ENCODE measurements around the gene SOX1. TPM values are rescaled to one million over a fixed set of nuclear protein-coding genes. Genes with fewer than 3 reads are reported as not detected.

SOX1 gene
- total RNA-seq, 3 donors from 2014 or later (not counting 1 experiment from before 2014, with no cell fraction given), result not detected

GRCh38 chr13:112071102-112071722 lies 4.3 kb downstream of the SOX1 start:
- Histone ChIP-seq H3K27me3 (ENCODE audit: control insufficient read depth, insufficient read depth, low read length) (peaks cover 43% of the 10 kb centered on the region), H3K27ac (ENCODE audit: low read length) (no peak overlapping the region), H3K9me3 (ENCODE audit: control insufficient read depth, insufficient read depth, low read length) (peaks cover 13% of the 10 kb centered on the region), H3K4me1 (ENCODE audit: control insufficient read depth, insufficient read depth, low read length) (peaks cover 7% of the 10 kb centered on the region), H3K36me3 (ENCODE audit: control insufficient read depth, insufficient read depth, low read length) (no peaks in the 10 kb centered on the region), H3K4me3 (ENCODE audit: low read length) (no peak overlapping the region)
- 15% methylated on average over 11 of the region's 13 CpGs for WGBS (ENCODE audit: insufficient coverage)
- H3K27ac Mint-ChIP-seq, result peak overlapping the region in 1 of 2 donors; percentile 73
- H3K4me1 Mint-ChIP-seq, result no peaks in the 10 kb centered on the region
- peaks cover 18% of the 10 kb centered on the region for H3K36me3 Mint-ChIP-seq
- peaks cover 0 to 2% of the 10 kb centered on the region in 2 donors for H3K9me3 Mint-ChIP-seq
- DNase-seq (no peak), ATAC-seq (no peak)
- TF ChIP-seq CTCF (IDR thresholded peaks at IDR 0.05), result no peak
- peaks cover 49 to 57% of the 10 kb centered on the region in 2 donors for H3K27me3 Mint-ChIP-seq (ENCODE audit: low read depth in 2 of 2)
- no peak overlapping the region for H3K4me3 Mint-ChIP-seq
- intact Hi-C loops (cut with micrococcal nuclease), result no loop called here

- WGBS (ENCODE audit: insufficient coverage), result 9% methylated on average over 59 of the region's 59 CpGs
- no peaks in the 10 kb centered on the region for H3K36me3 ChIP-seq (ENCODE audit: control insufficient read depth, insufficient read depth, low read length)
- H3K27me3 Mint-ChIP-seq (ENCODE audit: low read depth in 2 of 2), result peaks cover 55 to 64% of the 10 kb centered on the region in 2 donors
- H3K4me3 Mint-ChIP-seq, result no peak overlapping the region
- no peak overlapping the region for H3K27ac ChIP-seq (ENCODE audit: low read length)
- peaks cover 5% of the 10 kb centered on the region for H3K4me1 ChIP-seq (ENCODE audit: control insufficient read depth, insufficient read depth, low read length)
- peaks cover 42% of the 10 kb centered on the region for H3K27me3 ChIP-seq (ENCODE audit: control insufficient read depth, insufficient read depth, low read length)
- H3K4me3 ChIP-seq (ENCODE audit: low read length), result no peak overlapping the region
- H3K9me3 ChIP-seq (ENCODE audit: control insufficient read depth, insufficient read depth, low read length), result peaks cover 12% of the 10 kb centered on the region
- no peaks in the 10 kb centered on the region for H3K4me1 Mint-ChIP-seq
- no peak for TF ChIP-seq CTCF (IDR thresholded peaks at IDR 0.05)
- intact Hi-C loops (cut with micrococcal nuclease), result no loop called here
- peaks cover 18% of the 10 kb centered on the region for H3K36me3 Mint-ChIP-seq
- ATAC-seq, result no peak
- no peak for DNase-seq
- H3K27ac Mint-ChIP-seq, result no peak overlapping the region
- H3K9me3 Mint-ChIP-seq, result peaks cover 0 to 2% of the 10 kb centered on the region in 2 donors
Measured at GRCh38 chr13:112071723-112072533, 5.0 kb downstream of the SOX1 start.

- intact Hi-C loops (cut with micrococcal nuclease), result no loop called here
- Mint-ChIP-seq H3K27ac (no peak overlapping the region), H3K4me3 (no peak overlapping the region), H3K9me3 (peaks cover 0 to 2% of the 10 kb centered on the region in 2 donors), H3K27me3 (ENCODE audit: low read depth in 2 of 2) (peaks cover 57 to 67% of the 10 kb centered on the region in 2 donors), H3K36me3 (peaks cover 18% of the 10 kb centered on the region), H3K4me1 (no peaks in the 10 kb centered on the region)
- H3K9me3 ChIP-seq (ENCODE audit: control insufficient read depth, insufficient read depth, low read length), result peaks cover 12% of the 10 kb centered on the region
- H3K4me3 ChIP-seq (ENCODE audit: low read length), result no peak overlapping the region
- ATAC-seq (no peak), DNase-seq (no peak)
- no peak for TF ChIP-seq CTCF (IDR thresholded peaks at IDR 0.05)
- 4% methylated on average over 77 of the region's 77 CpGs for WGBS (ENCODE audit: insufficient coverage)
- peaks cover 42% of the 10 kb centered on the region for H3K27me3 ChIP-seq (ENCODE audit: control insufficient read depth, insufficient read depth, low read length)
- no peaks in the 10 kb centered on the region for H3K4me1 ChIP-seq (ENCODE audit: control insufficient read depth, insufficient read depth, low read length)
- no peak overlapping the region for H3K27ac ChIP-seq (ENCODE audit: low read length)
- no peaks in the 10 kb centered on the region for H3K36me3 ChIP-seq (ENCODE audit: control insufficient read depth, insufficient read depth, low read length)
Measured at GRCh38 chr13:112072534-112073244, 5.7 kb downstream of the SOX1 start.
